GM12872 (cell line): Measurements from ENCODE around the gene CBFB.

Experiments used
- TF ChIP-seq, protein P1 (sequence below): IDR thresholded peaks from 3 replicates; pipeline ENCODE4 v1.5.1; 2011; ENCODE audit warnings: low read depth, mild to moderate bottlenecking, low read length, moderate library complexity; ENCODE audit not compliant: insufficient read depth

The CBFB gene

DNA sequence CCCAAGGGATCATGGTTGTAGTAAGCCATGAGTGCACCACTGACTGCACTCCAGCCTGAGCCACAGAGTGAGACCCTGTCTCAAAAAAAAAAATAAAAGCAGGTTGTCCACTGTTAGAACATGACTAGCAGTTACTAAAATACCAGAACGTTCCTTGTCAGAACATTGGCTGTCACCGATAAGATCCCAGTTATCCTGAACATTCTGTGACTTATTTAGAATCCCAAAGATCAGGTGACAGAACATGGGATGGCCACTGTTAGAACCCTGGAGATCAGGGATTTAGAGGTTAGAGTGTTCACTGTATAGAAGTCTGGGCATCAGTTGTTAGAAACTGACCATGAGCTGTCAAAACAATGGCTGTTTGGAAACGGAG, 32.0 kb upstream of the CBFB start:
- TF ChIP-seq, protein P1, sequence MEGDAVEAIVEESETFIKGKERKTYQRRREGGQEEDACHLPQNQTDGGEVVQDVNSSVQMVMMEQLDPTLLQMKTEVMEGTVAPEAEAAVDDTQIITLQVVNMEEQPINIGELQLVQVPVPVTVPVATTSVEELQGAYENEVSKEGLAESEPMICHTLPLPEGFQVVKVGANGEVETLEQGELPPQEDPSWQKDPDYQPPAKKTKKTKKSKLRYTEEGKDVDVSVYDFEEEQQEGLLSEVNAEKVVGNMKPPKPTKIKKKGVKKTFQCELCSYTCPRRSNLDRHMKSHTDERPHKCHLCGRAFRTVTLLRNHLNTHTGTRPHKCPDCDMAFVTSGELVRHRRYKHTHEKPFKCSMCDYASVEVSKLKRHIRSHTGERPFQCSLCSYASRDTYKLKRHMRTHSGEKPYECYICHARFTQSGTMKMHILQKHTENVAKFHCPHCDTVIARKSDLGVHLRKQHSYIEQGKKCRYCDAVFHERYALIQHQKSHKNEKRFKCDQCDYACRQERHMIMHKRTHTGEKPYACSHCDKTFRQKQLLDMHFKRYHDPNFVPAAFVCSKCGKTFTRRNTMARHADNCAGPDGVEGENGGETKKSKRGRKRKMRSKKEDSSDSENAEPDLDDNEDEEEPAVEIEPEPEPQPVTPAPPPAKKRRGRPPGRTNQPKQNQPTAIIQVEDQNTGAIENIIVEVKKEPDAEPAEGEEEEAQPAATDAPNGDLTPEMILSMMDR, result no peak

DNA sequence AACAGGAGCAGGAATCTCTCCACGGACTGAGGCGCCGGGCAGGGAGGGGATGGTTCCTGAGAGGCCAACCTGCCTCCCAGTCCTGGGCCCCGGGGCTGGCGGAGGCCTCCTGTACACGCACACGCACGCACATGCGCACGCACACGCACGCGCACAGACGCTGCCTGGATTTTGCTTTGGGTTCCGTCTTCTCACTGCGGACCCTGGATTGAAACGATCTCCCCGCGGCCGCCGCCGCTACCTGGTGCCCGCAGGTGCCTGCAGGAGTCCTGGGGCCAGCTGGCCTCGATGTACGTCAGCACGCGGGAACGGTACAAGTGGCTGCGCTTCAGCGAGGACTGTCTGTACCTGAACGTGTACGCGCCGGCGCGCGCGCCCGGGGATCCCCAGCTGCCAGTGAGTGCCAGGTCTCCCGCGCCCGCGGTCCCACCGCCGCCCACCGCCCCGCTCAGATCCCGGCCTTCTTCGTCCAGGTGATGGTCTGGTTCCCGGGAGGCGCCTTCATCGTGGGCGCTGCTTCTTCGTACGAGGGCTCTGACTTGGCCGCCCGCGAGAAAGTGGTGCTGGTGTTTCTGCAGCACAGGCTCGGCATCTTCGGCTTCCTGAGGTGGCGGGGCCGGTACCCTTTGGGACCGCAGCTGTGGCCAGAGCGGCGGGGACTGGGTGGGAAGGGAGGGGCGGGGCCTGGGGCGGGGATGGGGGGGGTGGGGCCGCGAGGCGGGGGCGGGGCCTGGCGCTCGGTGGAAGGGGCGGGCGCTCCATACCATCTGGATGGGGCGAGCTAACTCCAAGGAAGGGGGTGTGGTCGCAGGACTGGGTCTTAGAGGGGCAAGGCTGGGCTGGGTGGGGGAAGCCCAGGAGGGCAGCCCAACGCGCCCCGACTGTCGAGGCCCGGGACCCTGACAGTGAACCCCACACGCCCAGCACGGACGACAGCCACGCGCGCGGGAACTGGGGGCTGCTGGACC, 28.3 kb upstream of the CBFB start:
- TF ChIP-seq, protein P1, result no peak

DNA sequence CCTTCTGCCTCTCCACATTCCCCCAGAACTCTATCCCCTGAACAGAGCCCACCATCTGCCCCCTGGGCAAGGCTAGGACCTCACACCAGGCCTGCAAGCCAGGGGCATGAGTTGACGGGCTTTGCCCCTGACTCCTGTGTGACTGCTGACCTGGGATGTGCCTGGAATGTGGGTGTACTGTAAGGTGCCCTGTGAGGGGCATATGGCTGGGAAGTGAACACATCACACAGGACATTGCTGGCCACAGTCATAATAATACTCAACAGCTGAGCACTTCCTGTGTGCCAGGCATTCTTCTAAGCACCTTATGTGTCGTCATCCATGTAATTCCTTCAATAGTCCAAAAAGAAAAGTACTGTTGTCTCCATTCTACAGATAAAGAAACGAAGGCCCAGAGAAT, 27.2 kb upstream of the CBFB start:
- TF ChIP-seq, protein P1, result no peak

DNA sequence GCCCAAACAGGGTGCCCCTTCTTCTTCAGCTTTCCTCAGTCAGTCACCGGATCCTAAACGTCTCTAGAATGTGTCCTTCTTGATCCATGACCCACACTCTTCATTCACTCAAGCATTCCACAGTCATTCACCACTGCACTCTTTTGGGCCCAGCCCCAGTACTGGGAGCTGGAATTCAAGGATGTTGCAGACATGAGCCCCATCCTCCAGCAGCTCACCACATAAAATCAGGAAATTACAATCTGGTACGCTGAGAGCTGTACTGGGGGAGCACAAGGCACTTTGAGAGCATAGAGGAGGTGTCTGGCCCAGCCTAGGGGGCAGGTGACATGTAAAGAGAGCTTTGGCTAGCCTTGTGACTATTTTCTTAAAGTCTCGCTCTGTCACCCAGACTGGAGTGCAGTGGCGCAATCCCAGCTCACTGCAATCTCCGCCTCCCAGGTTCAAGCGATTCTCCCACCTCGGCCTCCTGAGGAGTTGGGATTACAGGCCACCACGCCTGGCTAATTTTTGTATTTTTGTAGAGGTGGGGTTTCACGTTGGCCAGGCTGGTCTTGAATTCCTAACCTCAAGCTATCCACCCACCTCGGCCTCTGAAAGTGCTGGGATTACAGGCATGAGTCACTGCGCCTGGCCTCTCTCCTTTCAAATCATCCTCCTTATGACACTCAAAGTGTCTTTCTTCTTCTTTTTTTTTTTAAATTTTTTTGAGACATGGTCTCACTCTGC, 21.9 kb upstream of the CBFB start:
- TF ChIP-seq, protein P1, result no peak

DNA sequence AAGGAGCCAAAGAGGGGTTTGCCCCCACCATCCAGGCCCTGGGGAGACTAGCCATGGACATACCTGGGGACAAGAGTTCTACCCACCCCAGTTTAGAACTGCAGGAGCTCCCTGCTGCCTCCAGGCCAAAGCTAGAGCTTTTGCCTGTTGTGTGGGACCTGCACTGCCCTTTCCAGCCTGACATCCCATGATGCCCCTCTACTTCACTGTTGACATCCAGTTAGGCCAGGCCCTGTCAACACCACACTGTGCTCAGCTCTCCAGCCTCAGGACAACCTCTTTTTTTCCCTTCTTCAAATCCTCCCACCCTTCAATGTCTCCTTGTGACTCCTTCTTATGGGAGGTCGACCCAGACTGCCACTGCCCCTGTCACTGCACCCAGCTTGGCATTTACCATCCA, 19.8 kb upstream of the CBFB start:
- TF ChIP-seq, protein P1, result no peak

DNA sequence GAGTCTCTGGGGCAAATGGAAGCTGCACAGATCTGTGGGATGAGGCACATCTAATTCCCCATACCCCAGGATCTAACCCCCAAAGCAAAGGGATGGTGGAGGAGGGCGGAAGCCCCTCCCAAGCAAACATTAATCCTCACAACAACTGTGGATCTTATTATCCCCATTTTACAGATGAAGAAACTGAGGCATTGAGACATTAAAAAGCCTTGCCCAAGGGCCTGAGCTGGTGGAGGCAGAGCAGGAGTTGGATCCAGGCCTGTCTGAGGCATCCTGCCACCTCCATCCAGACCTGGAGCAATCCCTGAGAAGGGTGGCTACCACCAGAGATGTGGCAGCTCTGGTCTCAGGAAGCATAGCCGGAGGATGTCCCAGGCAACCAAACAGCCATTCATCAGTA, 17.7 kb upstream of the CBFB start:
- TF ChIP-seq, protein P1, result no peak

DNA sequence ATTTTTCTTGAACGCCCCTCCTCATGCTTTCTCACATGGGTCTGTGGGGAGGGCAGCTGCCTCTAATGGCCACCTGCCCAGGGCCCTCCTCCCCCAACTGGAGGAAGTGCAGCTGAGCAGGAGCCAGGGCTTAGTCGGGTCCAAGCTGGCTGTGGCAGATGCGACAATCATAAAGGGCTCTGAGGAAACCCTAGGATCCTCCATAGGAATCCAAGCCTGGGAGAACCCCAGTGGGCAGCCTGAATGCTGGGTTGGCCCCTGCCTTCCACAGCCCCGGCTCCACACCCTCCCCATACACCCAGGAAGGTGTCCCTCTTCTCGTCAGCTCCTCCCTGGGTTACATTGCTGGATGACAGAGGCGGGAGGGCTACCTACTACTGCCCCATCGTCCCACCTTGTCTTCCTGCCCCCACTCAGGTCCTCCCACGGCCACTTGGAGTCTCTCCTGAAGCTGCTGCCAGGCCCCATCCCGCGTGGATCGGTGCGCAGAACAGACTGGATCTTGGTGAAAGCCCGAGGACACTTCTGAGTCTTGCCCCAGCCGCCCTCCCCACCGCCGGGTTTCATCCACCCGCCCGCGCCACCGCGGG, 15.6 kb upstream of the CBFB start:
- TF ChIP-seq, protein P1, result no peak
